H1 (cell line): ENCODE measurements around the gene RSAD2. TPM values are rescaled to one million over a fixed set of nuclear protein-coding genes. Genes with fewer than 3 reads are reported as not detected.

Experiments
- CTCF ChIA-PET: fragments of 300-600 bp; sonication (Branson Sonifier 250); formaldehyde crosslinking; loops from one replicate; lab custom pipeline; 2021; ENCODE audit not compliant: partially characterized antibody; lab: Charles Lee
- POLR2A ChIA-PET: fragments of 300-600 bp; sonication (Branson Sonifier 250); formaldehyde crosslinking; loops from one replicate; lab custom pipeline; 2021; ENCODE audit warnings: inconsistent platforms; ENCODE audit not compliant: partially characterized antibody; lab: Charles Lee
- DNase-seq, 2 experiments: peaks; one replicate each; pipeline versions ENCODE4 v3.0.0 to v3.0.0-alpha.2; 2010 to 2022; ENCODE audit warnings: low spot score in 2 of 2, low read depth in 1 of 2, mixed read lengths in 1 of 2
- FAIRE-seq: peaks from 2 replicates; lab custom pipeline; 2011; peaks lifted over from hg19 to GRCh38; lab: Jason Lieb, UNC
- H2AFZ ChIP-seq: 2 replicates; pipeline ENCODE4 v1.8.1; 2012; ENCODE audit warnings: low read length, inconsistent platforms
- H2AK5ac ChIP-seq: 2 replicates; pipeline ENCODE4 v1.6.1; 2013; ENCODE audit warnings: low read depth, low read length
- H2BK120ac ChIP-seq: replicated peaks from 2 replicates; pipeline ENCODE3; 2013; ENCODE audit warnings: low read depth, low read length, inconsistent platforms
- H2BK12ac ChIP-seq: 2 replicates; pipeline ENCODE4 v1.6.1; 2013; ENCODE audit warnings: low read depth, low read length
- H2BK15ac ChIP-seq: 2 replicates; pipeline ENCODE4 v1.6.1; 2013; ENCODE audit warnings: low read length
- H2BK20ac ChIP-seq: 2 replicates; pipeline ENCODE4 v1.6.1; 2013; ENCODE audit warnings: low read length
- H2BK5ac ChIP-seq: 2 replicates; pipeline ENCODE4 v1.6.1; 2013; ENCODE audit warnings: low read depth, low read length
- H3K14ac ChIP-seq: 2 replicates; pipeline ENCODE4 v1.6.1; 2013; ENCODE audit warnings: inconsistent platforms; ENCODE audit not compliant: insufficient read length
- H3K18ac ChIP-seq: 2 replicates; pipeline ENCODE4 v1.6.1; 2013; ENCODE audit warnings: low read length; ENCODE audit errors: extremely low read depth
- H3K23ac ChIP-seq: 2 replicates; pipeline ENCODE4 v1.6.1; 2013; ENCODE audit warnings: inconsistent platforms; ENCODE audit not compliant: insufficient read length
- H3K23me2 ChIP-seq: 2 replicates; pipeline ENCODE4 v1.6.1; 2013; ENCODE audit warnings: low read depth, low read length
- H3K27ac ChIP-seq: 2 replicates; pipeline ENCODE4 v1.6.1; 2011; ENCODE audit warnings: low read depth, low read length, inconsistent platforms
- H3K27me3 ChIP-seq, 4 experiments: replicated peaks in 1 of 4; 1 replicate in 1 of 4; 2 replicates in 3 of 4; pipeline versions ENCODE4 v1.6.1 to v1.8.1; 2011 to 2013; ENCODE audit warnings: low read length in 3 of 4, mild to moderate bottlenecking in 3 of 4, inconsistent platforms in 2 of 4, mixed read lengths in 2 of 4, moderate library complexity in 1 of 4; ENCODE audit not compliant: control insufficient read depth in 3 of 4, insufficient read depth in 3 of 4; ENCODE audit errors: extremely low read depth in 1 of 4
- H3K36me3 ChIP-seq, 4 experiments: 2 replicates each; pipeline versions ENCODE4 v1.6.1 to v1.8.1; 2011 to 2013; ENCODE audit warnings: mild to moderate bottlenecking in 4 of 4, low read length in 3 of 4, moderate library complexity in 2 of 4, control low read depth in 1 of 4, inconsistent platforms in 1 of 4; ENCODE audit not compliant: insufficient read depth in 4 of 4, control insufficient read depth in 2 of 4
- H3K4ac ChIP-seq: replicated peaks from 2 replicates; pipeline ENCODE3; 2013; ENCODE audit warnings: low read length, low read depth, mixed read lengths, inconsistent platforms; ENCODE audit not compliant: insufficient read length
- H3K4me1 ChIP-seq, 4 experiments: replicated peaks in 1 of 4; 1 replicate in 1 of 4; 2 replicates in 3 of 4; pipeline versions ENCODE4 v1.6.1 to v1.8.1; 2011 to 2013; ENCODE audit warnings: low read length in 3 of 4, inconsistent platforms in 2 of 4, mixed read lengths in 1 of 4; ENCODE audit not compliant: insufficient read depth in 4 of 4, control insufficient read depth in 3 of 4
- H3K4me2 ChIP-seq, 2 experiments: 2 replicates each; pipeline versions ENCODE4 v1.6.1 to v1.8.1; 2011 to 2013; ENCODE audit warnings: low read depth in 2 of 2, low read length in 2 of 2, control low read depth in 1 of 2, inconsistent platforms in 1 of 2, mild to moderate bottlenecking in 1 of 2; ENCODE audit not compliant: insufficient read depth in 1 of 2
- H3K4me3 ChIP-seq, 4 experiments: fragments of 200-600, 300-600 bp in 1 of 4; sonication (generic), shearing (Covaris generic), sonication (Bioruptor Twin) in 1 of 4; 2 replicates each; pipeline versions ENCODE4 v1.5.1 to v1.8.1; 2011 to 2016; ENCODE audit warnings: low read length in 4 of 4, low read depth in 3 of 4, control low read depth in 2 of 4, inconsistent platforms in 2 of 4, mild to moderate bottlenecking in 2 of 4, mixed read lengths in 1 of 4, moderate library complexity in 1 of 4; ENCODE audit not compliant: insufficient read depth in 2 of 4; ENCODE audit errors: extremely low read depth in 1 of 4
- H3K56ac ChIP-seq: replicated peaks from 2 replicates; pipeline ENCODE3; 2013; ENCODE audit warnings: low read depth, mild to moderate bottlenecking, mixed read lengths, low read length, inconsistent platforms; ENCODE audit not compliant: insufficient read length
- H3K79me1 ChIP-seq: 2 replicates; pipeline ENCODE4 v1.6.1; 2013; ENCODE audit warnings: low read depth, low read length, control low read depth
- H3K79me2 ChIP-seq, 2 experiments: 2 replicates each; pipeline versions ENCODE4 v1.6.1 to v1.8.1; 2012 to 2013; ENCODE audit warnings: low read length in 2 of 2, mild to moderate bottlenecking in 2 of 2, inconsistent platforms in 1 of 2; ENCODE audit not compliant: insufficient read depth in 2 of 2, control insufficient read depth in 1 of 2
- H3K9ac ChIP-seq, 4 experiments: replicated peaks in 1 of 4; 1 replicate in 1 of 4; 2 replicates in 3 of 4; pipeline versions ENCODE4 v1.6.1 to v1.8.1; 2011 to 2013; ENCODE audit warnings: low read depth in 3 of 4, low read length in 3 of 4, control low read depth in 2 of 4, mild to moderate bottlenecking in 2 of 4, moderate library complexity in 2 of 4, inconsistent platforms in 1 of 4; ENCODE audit errors: extremely low read depth in 1 of 4
- H3K9me3 ChIP-seq, 2 experiments: 2 replicates each; pipeline versions ENCODE4 v1.6.1 to v1.8.1; 2012 to 2013; ENCODE audit warnings: mild to moderate bottlenecking in 2 of 2, moderate library complexity in 2 of 2, control low read depth in 1 of 2, inconsistent platforms in 1 of 2, low read depth in 1 of 2, low read length in 1 of 2, mixed read lengths in 1 of 2; ENCODE audit not compliant: insufficient read depth in 2 of 2
- H4K20me1 ChIP-seq, 2 experiments: replicated peaks in 1 of 2; 2 replicates each; pipeline versions ENCODE3 to v1.8.1; 2011 to 2013; ENCODE audit warnings: inconsistent platforms in 2 of 2, low read length in 2 of 2, mild to moderate bottlenecking in 1 of 2; ENCODE audit not compliant: insufficient read depth in 2 of 2, control insufficient read depth in 1 of 2
- H4K5ac ChIP-seq: 2 replicates; pipeline ENCODE4 v1.6.1; 2013; ENCODE audit warnings: low read length, low read depth, mixed read lengths, inconsistent platforms; ENCODE audit not compliant: insufficient read length
- H4K8ac ChIP-seq: 2 replicates; pipeline ENCODE4 v1.8.0; 2013; ENCODE audit warnings: mild to moderate bottlenecking, moderate library complexity, low read length, inconsistent platforms; ENCODE audit not compliant: insufficient read depth; ENCODE audit errors: extremely low read depth
- H4K91ac ChIP-seq: replicated peaks from 2 replicates; pipeline ENCODE3; 2013; ENCODE audit warnings: low read length, mixed read lengths, inconsistent platforms; ENCODE audit not compliant: insufficient read length
- BACH1 ChIP-seq: IDR thresholded peaks from 2 replicates; pipeline ENCODE4 v1.6.1; 2012; ENCODE audit warnings: low read length, improper control_type of control experiment
- CBX8 ChIP-seq: fragments of 300-800, 300-1000 bp; sonication (generic); IDR thresholded peaks from 2 replicates; pipeline ENCODE4 v1.7.1; 2016; ENCODE audit warnings: low read depth, low read length, borderline replicate concordance
- EZH2 ChIP-seq: fragments of 200-600 bp; sonication (generic); IDR thresholded peaks from 2 replicates; pipeline ENCODE4 v1.7.1; 2012; ENCODE audit warnings: low read depth, mild to moderate bottlenecking, moderate library complexity, low read length, inconsistent platforms; ENCODE audit not compliant: severe bottlenecking
- GABPA ChIP-seq: IDR thresholded peaks from 2 replicates; pipeline ENCODE4 v1.6.1; 2011; ENCODE audit warnings: mild to moderate bottlenecking, low read length, moderate library complexity, borderline replicate concordance; ENCODE audit not compliant: insufficient read depth
- HDAC2 ChIP-seq, 2 experiments: fragments of 300-600 bp in 1 of 2; sonication (generic) in 1 of 2; IDR thresholded peaks; 2 replicates each; pipeline ENCODE4 v1.6.1; 2011 to 2012; ENCODE audit warnings: low read depth in 2 of 2, low read length in 2 of 2, mild to moderate bottlenecking in 2 of 2, moderate library complexity in 2 of 2, borderline replicate concordance in 1 of 2, inconsistent platforms in 1 of 2
- KDM5A ChIP-seq: fragments of 200-600 bp; IDR thresholded peaks from 2 replicates; pipeline ENCODE4 v1.7.1; 2012; ENCODE audit warnings: mild to moderate bottlenecking, low read length, inconsistent platforms, mixed read lengths
- SAP30 ChIP-seq: fragments of 300-600 bp; sonication (generic); IDR thresholded peaks from 2 replicates; pipeline ENCODE4 v1.7.1; 2012; ENCODE audit warnings: low read length, moderate library complexity, mild to moderate bottlenecking, inconsistent platforms; ENCODE audit not compliant: insufficient read depth, insufficient replicate concordance
- TAF7 ChIP-seq: optimal IDR thresholded peaks from 2 replicates; pipeline ENCODE3; 2011; ENCODE audit warnings: low read depth, mild to moderate bottlenecking, inconsistent platforms, low read length, moderate library complexity, borderline replicate concordance
- TBP ChIP-seq: IDR thresholded peaks from 2 replicates; pipeline ENCODE4 v1.6.1; 2011; ENCODE audit warnings: low read depth, low read length, improper control_type of control experiment
- TEAD4 ChIP-seq: IDR thresholded peaks from 2 replicates; pipeline ENCODE4 v1.6.1; 2012; ENCODE audit warnings: low read depth, low read length, inconsistent platforms, mixed read lengths
- WGBS, 2 experiments: shearing (Covaris generic) in 1 of 2; methylation state at CpG; one replicate each; pipeline versions ENCODE4 v1.1.6 to v1.1.7; 2013 to 2015; ENCODE audit warnings: low lambda C conversion rate in 2 of 2, mixed read lengths in 2 of 2, inconsistent platforms in 1 of 2, low coverage in 1 of 2, missing lambda C conversion rate in 1 of 2; ENCODE audit not compliant: insufficient replicate concordance in 2 of 2, insufficient coverage in 1 of 2, insufficient read length in 1 of 2; ENCODE audit errors: extremely low coverage in 1 of 2, missing lambda C conversion rate in 1 of 2; 5-methylcytosine and 5-hydroxymethylcytosine counted together
- polyA plus RNA-seq, 7 experiments: library from polyadenylated mRNA; depleted of rRNA in 3 of 7; stranded (reverse) in 5 of 7; unstranded in 2 of 7; fragments of >200 nt in 5 of 7; fragments of 200-250 nt in 2 of 7; gene quantifications; 1 replicate in 5 of 7; 2 replicates in 1 of 7; 4 replicates in 1 of 7; pipeline versions ENCODE4 v1.2.1 to v1.2.3, GENCODE V29; 2011 to 2013; ENCODE audit warnings: missing spikeins in 2 of 7, mixed read lengths in 2 of 7
- total RNA-seq: library from RNA; stranded (reverse); fragmentation: NEBNext Ultra II Directional; extraction: Animal tissue kit (Norgen Biotek cat#: 25700); gene quantifications from 2 replicates; pipeline ENCODE4 v1.2.1, GENCODE V29; 2021
- TF ChIP-seq, protein P1 (sequence below): IDR thresholded peaks from 2 replicates; pipeline ENCODE4 v1.6.1; 2011; ENCODE audit warnings: low read depth, mild to moderate bottlenecking, low read length; ENCODE audit not compliant: insufficient read depth

Gene RSAD2
- total and polyA plus RNA-seq, 2 of the 8 experiments (the other 6 are each of a cell fraction or from before 2014, with no cell fraction given) = not detected

DNA sequence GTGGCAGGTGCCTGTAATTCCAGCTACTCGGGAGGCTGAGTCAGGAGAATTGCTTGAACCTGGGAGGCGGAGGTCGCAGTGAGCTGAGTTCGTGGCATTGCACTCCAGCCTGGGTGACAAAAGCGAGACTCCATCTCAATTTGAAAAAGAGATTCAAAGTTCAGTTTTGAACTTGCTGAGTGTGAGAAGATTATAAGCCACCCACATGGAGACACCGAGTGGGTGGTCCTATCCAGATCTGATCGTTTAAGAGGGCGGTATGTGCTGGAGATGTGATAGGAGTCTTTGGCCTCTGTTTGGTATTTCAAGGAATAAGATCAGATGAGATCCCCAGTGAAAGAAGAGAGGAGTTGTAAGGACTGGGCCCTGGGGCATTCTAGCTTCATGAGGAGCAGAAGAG lies 65.3 kb downstream of the RSAD2 start:
- Histone ChIP-seq H3K27me3 (no peaks in the 10 kb centered on the region), H3K79me2 (peaks cover 0 to 8% of the 10 kb centered on the region in 2 experiments; a peak in 2 of 4 replicates)

More for the DNA sequence above, 65.3 kb downstream of the RSAD2 start:
- Histone ChIP-seq H3K18ac (no peak overlapping the region), H3K4me1 (peaks cover 0 to 3% (median under 1%) of the 10 kb centered on the region in 4 experiments; a peak in 4 of 7 replicates), H2BK120ac (no peak overlapping the region), H3K9ac (no peak overlapping the region), H3K56ac (no peak overlapping the region), H2BK12ac (no peak overlapping the region), H3K23me2 (no peaks in the 10 kb centered on the region), H4K20me1 (peaks cover 3 to 5% of the 10 kb centered on the region in 2 experiments), H3K27ac (no peak overlapping the region), H3K36me3 (no peaks in the 10 kb centered on the region; a peak in 1 of 8 replicates), H3K23ac (no peak overlapping the region), H4K5ac (no peak overlapping the region), H3K4ac (no peak overlapping the region), H2BK15ac (no peak overlapping the region), H3K14ac (no peak overlapping the region), H4K91ac (no peak overlapping the region), H3K4me3 (no peak overlapping the region), H3K9me3 (no peaks in the 10 kb centered on the region), H3K4me2 (no peak overlapping the region), H2BK20ac (no peak overlapping the region), H3K79me1 (0 out of 2 replicates have a peak, but pooled peaks cover 2% of the 10 kb centered on the region), H2AK5ac (no peak overlapping the region), H4K8ac (no peak overlapping the region), H2AFZ (no peak overlapping the region), H2BK5ac (no peak overlapping the region)
- no peak for TF ChIP-seq BACH1
- TF ChIP-seq TBP = no peak
- TF ChIP-seq TAF7 = no peak
- TF ChIP-seq KDM5A = no peak
- TF ChIP-seq EZH2 = no peak
- no peak for TF ChIP-seq CBX8
- no peak for TF ChIP-seq HDAC2 (IDR thresholded peaks at IDR 0.05; ENCODE audit: borderline replicate concordance in 1 of 2, low read depth in 2 of 2, low read length in 2 of 2)
- no peak for TF ChIP-seq SAP30
- no peak for TF ChIP-seq TEAD4
- no peak for TF ChIP-seq GABPA
- TF ChIP-seq, protein P1, sequence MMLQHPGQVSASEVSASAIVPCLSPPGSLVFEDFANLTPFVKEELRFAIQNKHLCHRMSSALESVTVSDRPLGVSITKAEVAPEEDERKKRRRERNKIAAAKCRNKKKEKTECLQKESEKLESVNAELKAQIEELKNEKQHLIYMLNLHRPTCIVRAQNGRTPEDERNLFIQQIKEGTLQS = no peak
- 93% methylated on average over 8 of the region's 8 CpGs; no CpG with 5 or more reads in 1 of the 2 experiments for WGBS, 2 experiments
- ChIA-PET POLR2A (no interaction called here), CTCF (interaction anchor here (1.3 kb wide), 2 partner anchors 24 to 26 kb away, joined by 5 to 8 read pairs; partner anchors contain the start of gene RNF144A)
- DNase-seq = no peak
- FAIRE-seq = no peak
